ENCODE measurements around the gene DLG2. TPM values are rescaled to one million over a fixed set of nuclear protein-coding genes. Genes with fewer than 3 reads are reported as not detected.

Gene DLG2
- total and polyA plus RNA-seq, 2 of the 4 experiments (the other 2 are of a cell fraction) = 0.31 to 0.36 TPM

DNA sequence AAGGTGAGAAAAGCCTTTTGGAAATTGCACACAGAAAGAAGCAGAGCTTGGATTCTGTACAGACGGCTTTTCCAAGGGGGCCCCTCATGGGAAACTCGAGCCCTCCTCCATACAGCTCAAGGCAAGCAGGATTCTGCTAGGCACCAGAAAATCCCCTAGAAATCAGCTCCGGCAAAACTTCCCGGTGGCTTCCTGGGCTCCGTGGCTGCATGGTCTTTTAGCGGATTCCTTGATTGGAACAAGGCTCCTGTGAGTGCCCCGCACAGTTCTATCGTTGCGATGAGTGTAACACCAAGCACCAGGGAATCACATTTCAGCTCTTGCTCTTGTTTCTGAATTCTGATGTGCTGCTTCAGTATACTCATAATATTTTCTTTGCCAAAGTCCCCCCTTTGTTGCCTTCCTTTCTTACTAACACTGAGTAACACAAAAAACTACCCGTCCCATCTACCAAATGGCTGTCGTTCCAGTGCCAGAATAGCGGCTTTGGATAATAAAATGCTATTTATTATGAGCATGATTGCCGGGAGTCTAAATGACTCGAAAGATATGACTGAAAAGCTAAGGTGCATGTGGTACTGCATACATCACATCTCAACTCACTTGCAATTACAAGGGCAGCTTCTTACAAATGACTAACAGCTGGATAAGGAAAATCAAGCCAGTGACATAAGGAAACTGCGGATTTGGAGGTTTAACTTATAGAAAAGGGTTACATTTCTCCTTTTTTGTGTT, 494.1 kb downstream of the DLG2 start:
- Histone ChIP-seq H2AK5ac (ENCODE audit: low read depth, low read length) (no peak overlapping the region), H2AFZ (replicated peaks; ENCODE audit: low read length, poor library complexity) (peak overlapping the region; percentile 39), H2BK5ac (ENCODE audit: low read depth, low read length, poor library complexity, severe bottlenecking) (no peak overlapping the region), H2BK20ac (ENCODE audit: low read depth, low read length) (no peak overlapping the region), H3K4me1 (ENCODE audit: control insufficient read depth, insufficient read depth, low read length) (no peaks in the 10 kb centered on the region), H2BK120ac (ENCODE audit: low read depth, low read length) (no peak overlapping the region), H4K5ac (ENCODE audit: low read depth, low read length) (no peak overlapping the region), H3K18ac (ENCODE audit: low read depth, low read length) (no peak overlapping the region), H3K9me1 (ENCODE audit: insufficient read depth, low read length) (no peaks in the 10 kb centered on the region), H3K14ac (replicated peaks; ENCODE audit: low read depth, low read length) (no peak overlapping the region), H4K20me1 (ENCODE audit: insufficient read depth, low read length) (no peaks in the 10 kb centered on the region), H3K27ac (ENCODE audit: insufficient read depth, low read length) (no peak overlapping the region), H4K91ac (ENCODE audit: insufficient read depth, low read depth, low read length) (no peak overlapping the region), H3K23ac (ENCODE audit: low read depth, low read length) (no peak overlapping the region), H2AK9ac (replicated peaks; ENCODE audit: low read depth, low read length, poor library complexity) (no peak overlapping the region), H3K4me3 (ENCODE audit: insufficient read depth, low read depth, low read length) (no peak overlapping the region), H3K9ac (ENCODE audit: low read depth, low read length) (no peak overlapping the region), H2BK15ac (ENCODE audit: low read depth, low read length) (no peak overlapping the region), H3K36me3 (ENCODE audit: control insufficient read depth, insufficient read depth, low read length) (no peaks in the 10 kb centered on the region), H3K79me1 (ENCODE audit: low read depth in 1 of 2, low read length in 2 of 2) (no peaks in the 10 kb centered on the region), H3K56ac (ENCODE audit: extremely low read depth, insufficient read depth, low read length) (no peak overlapping the region), H3K4ac (ENCODE audit: low read depth, low read length) (no peak overlapping the region), H3K4me2 (ENCODE audit: low read depth, low read length) (peak overlapping the region; percentile 7), H3K9me3 (ENCODE audit: control insufficient read depth, insufficient read depth, low read length) (no peaks in the 10 kb centered on the region), H4K8ac (ENCODE audit: low read depth in 2 of 2, low read length in 2 of 2) (no peak overlapping the region), H3K27me3 (ENCODE audit: control insufficient read depth, insufficient read depth, low read length) (no peaks in the 10 kb centered on the region)
- CTCF ChIA-PET = interaction anchor here (1.0 to 1.2 kb wide), 2 partner anchors 47 to 132 kb away, joined by 3 read pairs; no protein-coding TSS in a partner anchor
- BruUV-seq (replicated peaks) = no TSS peak
- in situ Hi-C loops (cut with MboI; ENCODE audit: low sequenced_read_pairs) (no loop called here), dilution Hi-C loops (cut with HindIII; ENCODE audit: low sequenced_read_pairs, unreplicated experiment) (no loop called here), intact Hi-C loops (cut with micrococcal nuclease) (no loop called here)
- POLR2A ChIA-PET (ENCODE audit: unreplicated experiment) = no interaction called here
- WGBS, 2 experiments (ENCODE audit: extremely low coverage in 2 of 2, insufficient read length in 1 of 2) = 18% methylated on average over 4 of the region's 15 CpGs; no CpG with 5 or more reads in 1 of the 2 experiments
- DNase-seq = peak; percentile 8
- peak; percentile 42 for ATAC-seq (ENCODE audit: low read depth)
- no peak for TF ChIP-seq MAFK (IDR thresholded peaks at IDR 0.05; ENCODE audit: low read depth, low read length)
- TF ChIP-seq POLR2A (IDR thresholded peaks at IDR 0.05; ENCODE audit: low read depth, low read length) = no peak
- TF ChIP-seq MXI1 (IDR thresholded peaks at IDR 0.05; ENCODE audit: borderline replicate concordance, low read depth, low read length) = no peak
- no peak for TF ChIP-seq RCOR1 (IDR thresholded peaks at IDR 0.05; ENCODE audit: insufficient replicate concordance, low read length)
- TF ChIP-seq, protein P1, sequence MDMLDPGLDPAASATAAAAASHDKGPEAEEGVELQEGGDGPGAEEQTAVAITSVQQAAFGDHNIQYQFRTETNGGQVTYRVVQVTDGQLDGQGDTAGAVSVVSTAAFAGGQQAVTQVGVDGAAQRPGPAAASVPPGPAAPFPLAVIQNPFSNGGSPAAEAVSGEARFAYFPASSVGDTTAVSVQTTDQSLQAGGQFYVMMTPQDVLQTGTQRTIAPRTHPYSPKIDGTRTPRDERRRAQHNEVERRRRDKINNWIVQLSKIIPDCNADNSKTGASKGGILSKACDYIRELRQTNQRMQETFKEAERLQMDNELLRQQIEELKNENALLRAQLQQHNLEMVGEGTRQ (IDR thresholded peaks at IDR 0.05; ENCODE audit: low read depth, low read length) = no peak
- no peak for TF ChIP-seq RFX5 (IDR thresholded peaks at IDR 0.05; ENCODE audit: low read depth, low read length)
- no peak for TF ChIP-seq CHD1 (IDR thresholded peaks at IDR 0.05; ENCODE audit: low read depth, low read length)
- no peak for TF ChIP-seq RAD21 (IDR thresholded peaks at IDR 0.05; ENCODE audit: low read length)
- no peak for TF ChIP-seq CEBPB (IDR thresholded peaks at IDR 0.05; ENCODE audit: low read depth, low read length)
- TF ChIP-seq, protein P2, sequence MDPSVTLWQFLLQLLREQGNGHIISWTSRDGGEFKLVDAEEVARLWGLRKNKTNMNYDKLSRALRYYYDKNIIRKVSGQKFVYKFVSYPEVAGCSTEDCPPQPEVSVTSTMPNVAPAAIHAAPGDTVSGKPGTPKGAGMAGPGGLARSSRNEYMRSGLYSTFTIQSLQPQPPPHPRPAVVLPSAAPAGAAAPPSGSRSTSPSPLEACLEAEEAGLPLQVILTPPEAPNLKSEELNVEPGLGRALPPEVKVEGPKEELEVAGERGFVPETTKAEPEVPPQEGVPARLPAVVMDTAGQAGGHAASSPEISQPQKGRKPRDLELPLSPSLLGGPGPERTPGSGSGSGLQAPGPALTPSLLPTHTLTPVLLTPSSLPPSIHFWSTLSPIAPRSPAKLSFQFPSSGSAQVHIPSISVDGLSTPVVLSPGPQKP (IDR thresholded peaks at IDR 0.05; ENCODE audit: borderline replicate concordance, low read depth, low read length) = no peak
- TF ChIP-seq, protein P3, sequence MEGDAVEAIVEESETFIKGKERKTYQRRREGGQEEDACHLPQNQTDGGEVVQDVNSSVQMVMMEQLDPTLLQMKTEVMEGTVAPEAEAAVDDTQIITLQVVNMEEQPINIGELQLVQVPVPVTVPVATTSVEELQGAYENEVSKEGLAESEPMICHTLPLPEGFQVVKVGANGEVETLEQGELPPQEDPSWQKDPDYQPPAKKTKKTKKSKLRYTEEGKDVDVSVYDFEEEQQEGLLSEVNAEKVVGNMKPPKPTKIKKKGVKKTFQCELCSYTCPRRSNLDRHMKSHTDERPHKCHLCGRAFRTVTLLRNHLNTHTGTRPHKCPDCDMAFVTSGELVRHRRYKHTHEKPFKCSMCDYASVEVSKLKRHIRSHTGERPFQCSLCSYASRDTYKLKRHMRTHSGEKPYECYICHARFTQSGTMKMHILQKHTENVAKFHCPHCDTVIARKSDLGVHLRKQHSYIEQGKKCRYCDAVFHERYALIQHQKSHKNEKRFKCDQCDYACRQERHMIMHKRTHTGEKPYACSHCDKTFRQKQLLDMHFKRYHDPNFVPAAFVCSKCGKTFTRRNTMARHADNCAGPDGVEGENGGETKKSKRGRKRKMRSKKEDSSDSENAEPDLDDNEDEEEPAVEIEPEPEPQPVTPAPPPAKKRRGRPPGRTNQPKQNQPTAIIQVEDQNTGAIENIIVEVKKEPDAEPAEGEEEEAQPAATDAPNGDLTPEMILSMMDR (conservative IDR thresholded peaks at IDR 0.05; ENCODE audit: low read depth, low read length) = no peak
- no peak for TF ChIP-seq BHLHE40 (IDR thresholded peaks at IDR 0.05; ENCODE audit: low read depth, low read length)
- TF ChIP-seq SMC3 (IDR thresholded peaks at IDR 0.05; ENCODE audit: low read depth, low read length) = no peak
- no peak for TF ChIP-seq NFE2L2 (IDR thresholded peaks at IDR 0.05; ENCODE audit: low read depth, low read length)
- no peak for TF ChIP-seq MAZ (IDR thresholded peaks at IDR 0.05; ENCODE audit: borderline replicate concordance, low read depth, low read length)
- TF ChIP-seq FOS (IDR thresholded peaks at IDR 0.05; ENCODE audit: low read depth, low read length) = no peak

All from IMR-90 (cell line).